ENCODE data around the gene ADISSP. TPM values are rescaled to one million over a fixed set of nuclear protein-coding genes. Genes with fewer than 3 reads are reported as not detected.

The ADISSP gene
- total and polyA plus RNA-seq, 2 of the 8 experiments (the other 6 are each of a cell fraction or from before 2014, with no cell fraction given) = 111 to 141 TPM

- TF ChIP-seq KDM5A (IDR thresholded peaks at IDR 0.05; ENCODE audit: low read length) = no peak
- no peak for TF ChIP-seq KDM1A (IDR thresholded peaks at IDR 0.05; ENCODE audit: borderline replicate concordance, low read length)
- TF ChIP-seq KDM4A (IDR thresholded peaks at IDR 0.05; ENCODE audit: low read depth, low read length, severe bottlenecking) = peak; percentile 94
- peak; percentile 3; the same call in 1 of the 2 replicates for TF ChIP-seq RBBP5 (IDR thresholded peaks at IDR 0.05; ENCODE audit: borderline replicate concordance, low read depth, low read length)
- no peak for TF ChIP-seq TCF12 (IDR thresholded peaks at IDR 0.05; ENCODE audit: low read depth, low read length)
- peak; percentile 71 for TF ChIP-seq BRCA1 (IDR thresholded peaks at IDR 0.05; ENCODE audit: low read depth, low read length)
- TF ChIP-seq BACH1 (IDR thresholded peaks at IDR 0.05; ENCODE audit: low read length) = no peak
- TF ChIP-seq BCL11A (IDR thresholded peaks at IDR 0.05; ENCODE audit: low read depth in 2 of 2, low read length in 2 of 2) = no peak
- TF ChIP-seq NANOG (IDR thresholded peaks at IDR 0.05; ENCODE audit: insufficient read depth, low read depth, low read length, poor library complexity, severe bottlenecking) = no peak
- peak; percentile 71 for TF ChIP-seq ASH2L (IDR thresholded peaks at IDR 0.05; ENCODE audit: low read length)
- TF ChIP-seq RFX5 (IDR thresholded peaks at IDR 0.05; ENCODE audit: borderline replicate concordance, low read depth, low read length) = no peak
- peak; percentile 89 for TF ChIP-seq USF2 (IDR thresholded peaks at IDR 0.05; ENCODE audit: low read length)
- no peak for TF ChIP-seq SP4 (IDR thresholded peaks at IDR 0.05; ENCODE audit: low read length)
- TF ChIP-seq CHD2 (IDR thresholded peaks at IDR 0.05; ENCODE audit: low read length) = peak; percentile 95
- no peak for TF ChIP-seq MAFK (IDR thresholded peaks at IDR 0.05; ENCODE audit: low read depth, low read length)
- no peak for TF ChIP-seq EP300 (IDR thresholded peaks at IDR 0.05; ENCODE audit: borderline replicate concordance in 1 of 2, low read depth in 2 of 2, low read length in 2 of 2)
- TF ChIP-seq FOSL1 (IDR thresholded peaks at IDR 0.05; ENCODE audit: insufficient read depth, low read depth, low read length) = no peak
- TF ChIP-seq GTF2F1 (IDR thresholded peaks at IDR 0.05; ENCODE audit: borderline replicate concordance, low read depth, low read length) = no peak
- TF ChIP-seq YY1 (IDR thresholded peaks at IDR 0.05; ENCODE audit: low read depth, low read length) = 0 out of 2 replicates have a peak, but pooled peaks have one; percentile 27
- TF ChIP-seq POLR2A (IDR thresholded peaks at IDR 0.05; ENCODE audit: control extremely low read depth in 1 of 2, low read depth in 2 of 2, low read length in 2 of 2) = peak in 1 of 2 experiments; percentile 71; a peak in 2 of 3 replicates
- no peak for TF ChIP-seq CHD1 (IDR thresholded peaks at IDR 0.05; ENCODE audit: low read depth, low read length)
Observed at GRCh38 chr20:3767427-3768341, at the start of gene ADISSP (continued).
